GF-D8 (cell line): ENCODE results near the gene SPEM2.
A peak's percentile ranks its signal among the peaks of the same experiment; 100 is the strongest.

Experiments
- DNase-seq: peaks from one replicate; lab custom pipeline; 2025; lab: John Stamatoyannopoulos, UW

SPEM2 gene

GRCh38 chr17:7425316-7425715 is at the start of gene SPEM2:
Gene SPEM2 (plus strand): TSS chr17:7425616. CDS start chr17:7425689, 73 bp downstream.
- no peak for DNase-seq

GRCh38 chr17:7379134-7379533 is 46.3 kb upstream of the SPEM2 start:
- no peak for DNase-seq

- no peak for DNase-seq
These were observed 45.1 kb upstream of the SPEM2 start for GRCh38 chr17:7380321-7380720.

GRCh38 chr17:7380855-7381683 is 44.3 kb upstream of the SPEM2 start, which contains the start of gene TNK1:
Gene TNK1 (plus strand): TSS chr17:7381089. CDS start chr17:7382927, 1,838 bp downstream.
- no peak for DNase-seq

- DNase-seq, result no peak
These were observed 42.5 kb upstream of the SPEM2 start for GRCh38 chr17:7382901-7383300.

- no peak for DNase-seq
These were observed 42.1 kb upstream of the SPEM2 start for GRCh38 chr17:7383371-7383741.

GRCh38 chr17:7383742-7384488 is 41.5 kb upstream of the SPEM2 start:
- DNase-seq, result no peak

- no peak for DNase-seq
These were observed 40.8 kb upstream of the SPEM2 start for GRCh38 chr17:7384489-7385081.

- no peak for DNase-seq
These were observed 36.6 kb upstream of the SPEM2 start for GRCh38 chr17:7388856-7389255.

GRCh38 chr17:7389924-7390910 is 35.2 kb upstream of the SPEM2 start:
- no peak for DNase-seq

GRCh38 chr17:7391307-7391706 is 34.1 kb upstream of the SPEM2 start:
- DNase-seq, result no peak

GRCh38 chr17:7392696-7393612 is 32.5 kb upstream of the SPEM2 start:
- DNase-seq, result no peak

- DNase-seq, result no peak
These were observed 31.6 kb upstream of the SPEM2 start for GRCh38 chr17:7393613-7394451.

GRCh38 chr17:7394452-7395191 is 30.8 kb upstream of the SPEM2 start, which contains the start of gene PLSCR3:
Gene PLSCR3 (minus strand): TSS chr17:7394525. CDS start chr17:7394110, 415 bp downstream.
- DNase-seq, result peak; percentile 40

GRCh38 chr17:7396147-7396546 is 29.3 kb upstream of the SPEM2 start:
- DNase-seq, result no peak

GRCh38 chr17:7398612-7399011 is 26.8 kb upstream of the SPEM2 start:
- DNase-seq, result no peak

- DNase-seq, result no peak
These were observed 22.2 kb upstream of the SPEM2 start for GRCh38 chr17:7403043-7403726.

- DNase-seq, result no peak
These were observed 21.8 kb upstream of the SPEM2 start for GRCh38 chr17:7403727-7403976.
